Measurements from ENCODE around the gene ZBTB7C. TPM values are rescaled to one million over a fixed set of nuclear protein-coding genes. Genes with fewer than 3 reads are reported as not detected.

Gene ZBTB7C
- total RNA-seq, 1 donor from 2014 or later: 0.17 TPM

GRCh38 chr18:48363175-48363574, 46.0 kb downstream of the ZBTB7C start:
- TF ChIP-seq CTCF (conservative IDR thresholded peaks at IDR 0.05; ENCODE audit: low read depth, low read length): no peak
- no peak overlapping the region for H3K4me3 ChIP-seq (ENCODE audit: low read depth, low read length)
- DNase-seq (ENCODE audit: low read depth): no peak

- no peak for TF ChIP-seq CTCF (conservative IDR thresholded peaks at IDR 0.05; ENCODE audit: low read depth, low read length)
- DNase-seq (ENCODE audit: low read depth): no peak
- no peak overlapping the region for H3K4me3 ChIP-seq (ENCODE audit: low read depth, low read length)
These were observed 47.4 kb downstream of the ZBTB7C start for GRCh38 chr18:48361801-48362200.

DNA sequence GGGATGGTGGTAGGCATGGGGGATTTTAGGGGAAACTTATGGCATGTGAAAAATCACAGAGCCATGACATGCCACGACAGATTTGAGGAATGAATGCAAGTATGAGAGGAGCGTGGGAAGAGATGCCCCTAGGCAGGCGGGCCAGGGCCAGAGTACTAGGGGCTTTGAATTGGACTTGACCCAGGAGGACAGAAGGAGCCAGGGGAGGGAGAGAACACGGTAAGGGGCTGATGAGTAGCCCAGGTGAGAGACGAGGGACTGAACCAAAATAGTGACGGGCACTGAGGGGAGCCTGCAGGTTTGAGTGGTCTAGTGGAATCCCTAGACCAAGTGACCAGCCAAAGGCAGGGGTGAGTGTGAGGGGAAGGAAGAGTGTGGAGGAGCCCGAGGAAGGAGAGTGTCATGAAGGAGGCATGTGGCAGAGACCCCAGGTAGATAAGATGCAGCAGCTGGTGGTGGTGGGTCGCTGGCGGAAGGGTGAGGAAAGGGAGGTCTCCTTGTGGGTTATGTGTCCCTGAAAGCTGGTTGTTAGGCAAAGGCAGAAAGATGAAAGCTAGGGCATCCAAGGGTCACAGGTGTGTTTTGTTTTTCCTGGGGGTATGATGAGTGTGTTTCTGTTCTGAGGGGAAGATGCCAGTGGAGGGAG, 48.7 kb downstream of the ZBTB7C start:
- no peak for DNase-seq (ENCODE audit: low read depth)
- H3K4me3 ChIP-seq (ENCODE audit: low read depth, low read length): no peak overlapping the region
- no peak for TF ChIP-seq CTCF (conservative IDR thresholded peaks at IDR 0.05; ENCODE audit: low read depth, low read length)

- no peak for TF ChIP-seq CTCF (conservative IDR thresholded peaks at IDR 0.05; ENCODE audit: low read depth, low read length)
- no peak for DNase-seq (ENCODE audit: low read depth)
- H3K4me3 ChIP-seq (ENCODE audit: low read depth, low read length): no peak overlapping the region
These were observed 49.6 kb downstream of the ZBTB7C start for GRCh38 chr18:48359626-48360025.

DNA sequence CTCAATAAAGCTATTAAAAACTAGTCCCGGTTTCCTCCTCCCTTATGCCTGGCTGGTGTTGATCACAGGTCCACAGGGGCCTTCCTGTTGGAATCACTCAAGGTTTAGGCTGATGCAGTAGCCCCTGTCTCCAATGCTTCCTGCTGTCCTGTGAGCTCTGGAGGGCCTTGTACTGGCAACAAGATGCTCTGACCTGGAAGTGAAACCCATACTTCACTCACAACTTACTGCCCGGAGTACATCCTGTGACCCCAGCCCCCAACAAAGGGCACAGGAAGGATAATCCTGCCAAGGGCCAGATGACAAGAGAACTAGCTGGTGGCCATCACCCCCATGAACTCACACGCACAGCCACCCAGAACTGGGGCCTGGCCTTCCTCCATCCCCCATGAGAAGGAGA, 50.3 kb downstream of the ZBTB7C start:
- H3K4me3 ChIP-seq (ENCODE audit: low read depth, low read length): no peak overlapping the region
- TF ChIP-seq CTCF (conservative IDR thresholded peaks at IDR 0.05; ENCODE audit: low read depth, low read length): no peak
- no peak for DNase-seq (ENCODE audit: low read depth)

GRCh38 chr18:48356909-48357631, 52.1 kb downstream of the ZBTB7C start:
- no peak overlapping the region for H3K4me3 ChIP-seq (ENCODE audit: low read depth, low read length)
- DNase-seq (ENCODE audit: low read depth): no peak
- TF ChIP-seq CTCF (conservative IDR thresholded peaks at IDR 0.05; ENCODE audit: low read depth, low read length): no peak

Measured in epithelial cell of proximal tubule (primary cell).